T-cell (primary cell): ENCODE measurements around the gene IGSF1. TPM values are rescaled to one million over a fixed set of nuclear protein-coding genes. Genes with fewer than 3 reads are reported as not detected.

Experiments used
- ATAC-seq, 4 experiments: fragments of 200-7000 bp in 3 of 4; fragments of 150-1000 bp in 1 of 4; cut with Tn5 transposase; replicated peaks in 1 of 4; 1 replicate in 3 of 4; 2 replicates in 1 of 4; pipeline ENCODE4 v1.10.0; 2021; ENCODE audit warnings: moderate library complexity in 3 of 4, mild to moderate bottlenecking in 2 of 4, moderate number of reproducible peaks in 1 of 4
- CTCF ChIA-PET, 2 donors: fragments of 300-600 bp; sonication (Branson Sonifier 250); formaldehyde crosslinking; loops; one replicate each; lab custom pipeline; 2022; ENCODE audit warnings: antibody characterized with exemption in 2 of 2; lab: Charles Lee
- POLR2A ChIA-PET, 2 donors: fragments of 300-600 bp; sonication (Branson Sonifier 250); formaldehyde crosslinking; loops; one replicate each; lab custom pipeline; 2022; ENCODE audit warnings: antibody characterized with exemption in 2 of 2; lab: Charles Lee
- DNase-seq, 35 experiments: peaks; one replicate each; pipeline versions ENCODE4 v3.0.0 to v3.0.0-alpha.2; 2013 to 2023
- H3K27ac ChIP-seq: one replicate; pipeline ENCODE4 v1.5.1; 2013; ENCODE audit warnings: low read length
- H3K27me3 ChIP-seq, 2 experiments: replicated peaks in 1 of 2; 1 replicate in 1 of 2; 2 replicates in 1 of 2; pipeline versions ENCODE4 v1.6.1 to v1.7.0; 2013; ENCODE audit warnings: low read length in 1 of 2, mixed read lengths in 1 of 2; ENCODE audit not compliant: control insufficient read depth in 2 of 2, insufficient read depth in 2 of 2; ENCODE audit errors: extremely low read depth in 1 of 2
- H3K36me3 ChIP-seq, 2 donors: 1 replicate in 1 of 2; 2 replicates in 1 of 2; pipeline versions ENCODE4 v1.6.1 to v1.7.0; 2013; ENCODE audit warnings: low read length in 1 of 2; ENCODE audit not compliant: control insufficient read depth in 2 of 2, insufficient read depth in 1 of 2; ENCODE audit errors: extremely low read depth in 1 of 2
- H3K4me1 ChIP-seq, 2 experiments: 1 replicate in 1 of 2; 2 replicates in 1 of 2; pipeline versions ENCODE4 v1.6.1 to v1.7.0; 2013; ENCODE audit warnings: low read length in 2 of 2, mixed read lengths in 1 of 2; ENCODE audit not compliant: insufficient read depth in 2 of 2, control insufficient read depth in 1 of 2; ENCODE audit errors: extremely low read depth in 1 of 2
- H3K4me3 ChIP-seq, 2 donors: 1 replicate in 1 of 2; 2 replicates in 1 of 2; pipeline versions ENCODE4 v1.5.1 to v1.7.0; 2013; ENCODE audit warnings: mild to moderate bottlenecking in 2 of 2, low read length in 1 of 2, moderate library complexity in 1 of 2; ENCODE audit not compliant: control insufficient read depth in 1 of 2; ENCODE audit errors: extremely low read depth in 1 of 2
- H3K9me3 ChIP-seq: 2 replicates; pipeline ENCODE4 v1.7.0; 2013
- H3K27ac Mint-ChIP-seq, 2 donors: one replicate each; pipeline ENCODE4 v1.8.0; 2020 to 2021; ENCODE audit warnings: mild to moderate bottlenecking in 2 of 2, mixed read lengths in 2 of 2
- H3K27me3 Mint-ChIP-seq, 2 donors: one replicate each; pipeline ENCODE4 v1.8.0; 2021 to 2022; ENCODE audit warnings: mixed read lengths in 2 of 2
- H3K36me3 Mint-ChIP-seq: one replicate; pipeline ENCODE4 v1.8.0; 2021; ENCODE audit warnings: mixed read lengths
- H3K4me1 Mint-ChIP-seq, 3 donors: one replicate each; pipeline ENCODE4 v1.8.0; 2020 to 2022; ENCODE audit warnings: mixed read lengths in 3 of 3, mild to moderate bottlenecking in 1 of 3
- H3K4me3 Mint-ChIP-seq, 3 donors: one replicate each; pipeline ENCODE4 v1.8.0; 2020 to 2022; ENCODE audit warnings: mild to moderate bottlenecking in 3 of 3, mixed read lengths in 3 of 3, moderate library complexity in 3 of 3
- H3K9me3 Mint-ChIP-seq, 3 donors: one replicate each; pipeline ENCODE4 v1.8.0; 2020 to 2022; ENCODE audit warnings: mixed read lengths in 3 of 3
- WGBS: methylation state at CpG from one replicate; pipeline ENCODE4 v1.1.5; 2013; ENCODE audit warnings: missing lambda C conversion rate; ENCODE audit not compliant: insufficient coverage; 5-methylcytosine and 5-hydroxymethylcytosine counted together
- total RNA-seq, 35 experiments: library from RNA in 6 of 35; stranded (reverse) in 6 of 35; fragments of 120-200 nt in 1 of 35; gene quantifications; one replicate each; pipeline versions ENCODE4 v1.2.1 to v1.2.4 and lab custom pipeline; 2013 to 2026

IGSF1 gene
- total RNA-seq, 5 donors from 2014 or later (not counting 1 experiment from before 2014, with no cell fraction given), result 0.19 TPM; not detected in 4

- Histone ChIP-seq H3K4me1 (no peaks in the 10 kb centered on the region), H3K27ac (no peak overlapping the region), H3K4me3 (no peak overlapping the region), H3K9me3 (no peaks in the 10 kb centered on the region), H3K27me3 (peaks cover 0 to 2% of the 10 kb centered on the region in 2 experiments), H3K36me3 (no peaks in the 10 kb centered on the region)
- WGBS, result 60% methylated on average over 1 of the region's 2 CpGs
- DNase-seq, result no peak
- Mint-ChIP-seq H3K4me1 (no peaks in the 10 kb centered on the region), H3K27ac (no peak overlapping the region), H3K4me3 (no peak overlapping the region), H3K9me3 (no peaks in the 10 kb centered on the region), H3K27me3 (peaks cover 5 to 41% of the 10 kb centered on the region in 2 donors), H3K36me3 (no peaks in the 10 kb centered on the region)
- no peak for ATAC-seq
- CTCF ChIA-PET, result no interaction called here
- POLR2A ChIA-PET, result no interaction called here
These were observed 8.9 kb upstream of the IGSF1 start for GRCh38 chrX:131298036-131298435.

GRCh38 chrX:131289527-131289926 lies 421 bp upstream of the IGSF1 start:
- CTCF ChIA-PET, result no interaction called here
- Mint-ChIP-seq H3K4me3 (peak overlapping the region in 1 of 3 donors; percentile 47), H3K27ac (no peak overlapping the region), H3K4me1 (peaks cover 0 to 2% (median 0%) of the 10 kb centered on the region in 3 donors), H3K27me3 (peaks cover 12 to 47% of the 10 kb centered on the region in 2 donors), H3K9me3 (no peaks in the 10 kb centered on the region), H3K36me3 (no peaks in the 10 kb centered on the region)
- H3K36me3 ChIP-seq, result no peaks in the 10 kb centered on the region
- POLR2A ChIA-PET, result no interaction called here
- peaks cover 0 to 14% of the 10 kb centered on the region in 2 experiments for H3K27me3 ChIP-seq
- no CpG with 5 or more reads among the region's 4 CpGs for WGBS
- DNase-seq (no peak), ATAC-seq (no peak)
- no peaks in the 10 kb centered on the region for H3K9me3 ChIP-seq
- no peak overlapping the region for H3K27ac ChIP-seq
- H3K4me1 ChIP-seq, result peaks cover 0 to 2% of the 10 kb centered on the region in 2 experiments
- H3K4me3 ChIP-seq, result no peak overlapping the region

- ATAC-seq (no peak), DNase-seq (no peak)
- Mint-ChIP-seq H3K27ac (no peak overlapping the region), H3K36me3 (no peaks in the 10 kb centered on the region), H3K4me1 (peaks cover 0 to 2% (median 0%) of the 10 kb centered on the region in 3 donors), H3K27me3 (peaks cover 12 to 54% of the 10 kb centered on the region in 2 donors), H3K9me3 (no peaks in the 10 kb centered on the region), H3K4me3 (no peak overlapping the region)
- no CpG with 5 or more reads among the region's 1 CpG for WGBS
- Histone ChIP-seq H3K4me3 (no peak overlapping the region), H3K4me1 (peaks cover 0 to 2% of the 10 kb centered on the region in 2 experiments), H3K27me3 (peaks cover 0 to 14% of the 10 kb centered on the region in 2 experiments), H3K36me3 (no peaks in the 10 kb centered on the region), H3K27ac (no peak overlapping the region), H3K9me3 (no peaks in the 10 kb centered on the region)
- ChIA-PET POLR2A (no interaction called here), CTCF (no interaction called here)
These were observed 918 bp downstream of the IGSF1 start for GRCh38 chrX:131288188-131288587.

GRCh38 chrX:131287560-131288179 lies 1.4 kb downstream of the IGSF1 start:
- ChIA-PET POLR2A (no interaction called here), CTCF (no interaction called here)
- DNase-seq (no peak), ATAC-seq (no peak)
- Histone ChIP-seq H3K4me3 (no peak overlapping the region), H3K27me3 (peaks cover 0 to 14% of the 10 kb centered on the region in 2 experiments), H3K4me1 (peaks cover 0 to 2% of the 10 kb centered on the region in 2 experiments), H3K27ac (no peak overlapping the region), H3K9me3 (no peaks in the 10 kb centered on the region), H3K36me3 (no peaks in the 10 kb centered on the region)
- peaks cover 12 to 54% of the 10 kb centered on the region in 2 donors for H3K27me3 Mint-ChIP-seq
- no peaks in the 10 kb centered on the region for H3K36me3 Mint-ChIP-seq
- H3K4me3 Mint-ChIP-seq, result no peak overlapping the region
- WGBS, result no CpG with 5 or more reads among the region's 4 CpGs
- H3K27ac Mint-ChIP-seq, result no peak overlapping the region
- peaks cover 0 to 2% (median 0%) of the 10 kb centered on the region in 3 donors for H3K4me1 Mint-ChIP-seq
- H3K9me3 Mint-ChIP-seq, result no peaks in the 10 kb centered on the region

- Mint-ChIP-seq H3K36me3 (no peaks in the 10 kb centered on the region), H3K4me3 (no peak overlapping the region), H3K4me1 (no peaks in the 10 kb centered on the region), H3K9me3 (no peaks in the 10 kb centered on the region), H3K27ac (no peak overlapping the region), H3K27me3 (peaks cover 0 to 53% of the 10 kb centered on the region in 2 donors)
- Histone ChIP-seq H3K27me3 (peaks cover 0 to 2% of the 10 kb centered on the region in 2 experiments), H3K9me3 (no peaks in the 10 kb centered on the region), H3K4me3 (no peak overlapping the region), H3K27ac (no peak overlapping the region), H3K36me3 (no peaks in the 10 kb centered on the region), H3K4me1 (no peaks in the 10 kb centered on the region)
- WGBS, result 50% methylated on average over 1 of the region's 4 CpGs
- ATAC-seq (no peak), DNase-seq (no peak)
- CTCF ChIA-PET, result interaction anchor here in 1 of 2 donors (0.6 kb wide), 1 partner anchor 85 kb away, joined by 4 read pairs; no protein-coding TSS in a partner anchor
- POLR2A ChIA-PET, result no interaction called here
These were observed 9.5 kb downstream of the IGSF1 start for GRCh38 chrX:131279617-131280016.

- Mint-ChIP-seq H3K4me1 (no peaks in the 10 kb centered on the region), H3K27me3 (peaks cover 0 to 53% of the 10 kb centered on the region in 2 donors), H3K27ac (no peak overlapping the region), H3K4me3 (no peak overlapping the region), H3K36me3 (no peaks in the 10 kb centered on the region), H3K9me3 (no peaks in the 10 kb centered on the region)
- H3K27me3 ChIP-seq, result peaks cover 0 to 2% of the 10 kb centered on the region in 2 experiments
- H3K27ac ChIP-seq, result no peak overlapping the region
- DNase-seq, result no peak
- no peak overlapping the region for H3K4me3 ChIP-seq
- no CpG with 5 or more reads among the region's 10 CpGs for WGBS
- H3K36me3 ChIP-seq, result no peaks in the 10 kb centered on the region
- no peaks in the 10 kb centered on the region for H3K4me1 ChIP-seq
- POLR2A ChIA-PET, result no interaction called here
- H3K9me3 ChIP-seq, result no peaks in the 10 kb centered on the region
- CTCF ChIA-PET, result no interaction called here
- ATAC-seq, result no peak
These were observed 9.9 kb downstream of the IGSF1 start for GRCh38 chrX:131279197-131279596.
